MCF 10A (cell line): ENCODE measurements around the gene HRNR. TPM values are rescaled to one million over a fixed set of nuclear protein-coding genes. Genes with fewer than 3 reads are reported as not detected.

Experiments used
- BruUV-seq: library from RNA; stranded (reverse); fragments of 400-500 nt; replicated peaks from 2 replicates; lab custom pipeline; 2021; lab: Mats Ljungman, UMichigan
- CTCF ChIA-PET: fragments of 300-600 bp; sonication (Branson Sonifier 250); formaldehyde crosslinking; extraction: SDS; loops from one replicate; lab custom pipeline; 2021; ENCODE audit warnings: antibody characterized with exemption, inconsistent platforms; lab: Yijun Ruan, JAX
- POLR2A ChIA-PET: fragments of 300-600, 350-650 bp; sonication (Branson Sonifier 250); formaldehyde crosslinking; extraction: SDS; loops from one replicate; lab custom pipeline; 2020; ENCODE audit warnings: antibody characterized with exemption, inconsistent platforms; lab: Yijun Ruan, JAX
- DNase-seq: peaks from one replicate; pipeline ENCODE4 v3.0.0-alpha.2; 2018; ENCODE audit not compliant: unreplicated experiment
- H3K27ac Mint-ChIP-seq: one replicate; pipeline ENCODE4 v1.8.0; 2022; ENCODE audit warnings: mild to moderate bottlenecking, low read depth, mixed read lengths; ENCODE audit not compliant: unreplicated experiment
- H3K27me3 Mint-ChIP-seq: one replicate; pipeline ENCODE4 v1.8.0; 2022; ENCODE audit warnings: mixed read lengths; ENCODE audit not compliant: insufficient read depth, unreplicated experiment
- H3K36me3 Mint-ChIP-seq: one replicate; pipeline ENCODE4 v1.8.0; 2022; ENCODE audit warnings: mild to moderate bottlenecking, moderate library complexity, mixed read lengths; ENCODE audit not compliant: insufficient read depth, unreplicated experiment
- H3K4me1 Mint-ChIP-seq: one replicate; pipeline ENCODE4 v1.8.0; 2022; ENCODE audit warnings: mixed read lengths; ENCODE audit not compliant: insufficient read depth, unreplicated experiment
- H3K4me3 Mint-ChIP-seq: one replicate; pipeline ENCODE4 v1.8.0; 2022; ENCODE audit warnings: mild to moderate bottlenecking, moderate library complexity, mixed read lengths; ENCODE audit not compliant: unreplicated experiment
- H3K9me3 Mint-ChIP-seq: one replicate; pipeline ENCODE4 v1.8.0; 2022; ENCODE audit warnings: mixed read lengths; ENCODE audit not compliant: unreplicated experiment
- CTCF ChIP-seq: fragments of 200-600 bp; IDR thresholded peaks from one replicate; pipeline ENCODE4 v1.8.0; 2022; ENCODE audit warnings: antibody characterized with exemption, mild to moderate bottlenecking; ENCODE audit not compliant: unreplicated experiment
- intact Hi-C: fragments of 100-400 bp; cut with micrococcal nuclease; formaldehyde crosslinking; loops from 2 replicates; pipeline ENCODE4 v1.14.1; 2022
- total RNA-seq: library from RNA; stranded (reverse); gene quantifications from 2 replicates; pipeline ENCODE4 v1.2.3, GENCODE V29; 2022

Gene HRNR
- total RNA-seq, 1 experiment from 2014 or later = not detected

- DNase-seq = no peak
- intact Hi-C loops = no loop called here
- no peak for TF ChIP-seq CTCF
- ChIA-PET CTCF (interaction anchor here (1.2 to 17.5 kb wide), 7 partner anchors 7 to 168 kb away, joined by 4 to 351 read pairs (median 5); no protein-coding TSS in a partner anchor), POLR2A (interaction anchor here (0.6 to 16.3 kb wide), 13 partner anchors 11 to 546 kb away, joined by 3 to 503 read pairs (median 6); partner anchors contain the start of gene S100A11)
- Mint-ChIP-seq H3K27me3 (no peaks in the 10 kb centered on the region), H3K9me3 (no peaks in the 10 kb centered on the region), H3K36me3 (peaks cover 12% of the 10 kb centered on the region), H3K4me1 (peaks cover 56% of the 10 kb centered on the region), H3K4me3 (peak overlapping the region; percentile 49), H3K27ac (peak overlapping the region; percentile 99)
- BruUV-seq = no TSS peak
Observed at GRCh38 chr1:152169366-152170025, 54.5 kb downstream of the HRNR start.

GRCh38 chr1:152168535-152168868 lies 55.5 kb downstream of the HRNR start:
- Mint-ChIP-seq H3K27ac (peak overlapping the region; percentile 99), H3K4me1 (peaks cover 66% of the 10 kb centered on the region), H3K36me3 (peaks cover 13% of the 10 kb centered on the region), H3K4me3 (peak overlapping the region; percentile 49), H3K27me3 (no peaks in the 10 kb centered on the region), H3K9me3 (no peaks in the 10 kb centered on the region)
- intact Hi-C loops = loop anchor here (1.0 kb wide), 1 partner anchor 15 kb away; no protein-coding TSS in a partner anchor
- no peak for TF ChIP-seq CTCF
- TSS peak; percentile 60 for BruUV-seq
- ChIA-PET CTCF (interaction anchor here (0.7 to 17.5 kb wide), 12 partner anchors 8 to 290 kb away, joined by 3 to 351 read pairs (median 4); no protein-coding TSS in a partner anchor), POLR2A (interaction anchor here (0.8 to 16.3 kb wide), 22 partner anchors 12 to 290 kb away, joined by 3 to 503 read pairs (median 6); partner anchors contain the start of genes S100A10 and S100A11)
- peak; percentile 55 for DNase-seq

- peaks cover 70% of the 10 kb centered on the region for H3K4me1 Mint-ChIP-seq
- ChIA-PET POLR2A (interaction anchor here (0.6 to 16.3 kb wide), 30 partner anchors 13 to 290 kb away, joined by 3 to 503 read pairs (median 5); partner anchors contain the start of genes S100A10 and S100A11), CTCF (interaction anchor here (0.7 to 17.5 kb wide), 14 partner anchors 9 to 291 kb away, joined by 3 to 351 read pairs (median 4); no protein-coding TSS in a partner anchor)
- peaks cover 13% of the 10 kb centered on the region for H3K36me3 Mint-ChIP-seq
- BruUV-seq = no TSS peak
- H3K27me3 Mint-ChIP-seq = no peaks in the 10 kb centered on the region
- H3K9me3 Mint-ChIP-seq = no peaks in the 10 kb centered on the region
- peak; percentile 100 for DNase-seq
- TF ChIP-seq CTCF = no peak
- peak overlapping the region; percentile 49 for H3K4me3 Mint-ChIP-seq
- intact Hi-C loops = loop anchor here (1.0 kb wide), 1 partner anchor 15 kb away; no protein-coding TSS in a partner anchor
- H3K27ac Mint-ChIP-seq = peak overlapping the region; percentile 99
Observed at GRCh38 chr1:152167835-152168534, 56.0 kb downstream of the HRNR start.
